Natural killer cell (primary cell): ENCODE data around the gene CNKSR3. TPM values are rescaled to one million over a fixed set of nuclear protein-coding genes. Genes with fewer than 3 reads are reported as not detected.

Experiments used
- ATAC-seq, 3 donors: fragments of 150-1000 bp in 2 of 3; fragments of 200-7000 bp in 1 of 3; cut with Tn5 transposase; 1 replicate in 1 of 3; 2 replicates in 2 of 3; pipeline ENCODE4 v1.10.0; 2021; ENCODE audit warnings: mild to moderate bottlenecking in 2 of 3, moderate library complexity in 2 of 3
- DNase-seq, 2 donors: peaks; one replicate each; pipeline versions ENCODE4 v3.0.0 to v3.0.0-alpha.2; 2013 to 2021; ENCODE audit warnings: mixed read lengths in 1 of 2
- H3K27ac ChIP-seq: one replicate; pipeline ENCODE4 v1.5.1; 2013; ENCODE audit warnings: mild to moderate bottlenecking, low read length
- H3K27me3 ChIP-seq: one replicate; pipeline ENCODE4 v1.6.1; 2013; ENCODE audit warnings: low read length; ENCODE audit not compliant: control insufficient read depth, insufficient read depth
- H3K36me3 ChIP-seq: one replicate; pipeline ENCODE4 v1.6.1; 2013; ENCODE audit warnings: low read length; ENCODE audit not compliant: control insufficient read depth, insufficient read depth
- H3K4me1 ChIP-seq: one replicate; pipeline ENCODE4 v1.6.1; 2013; ENCODE audit warnings: low read length; ENCODE audit not compliant: control insufficient read depth, insufficient read depth
- H3K4me3 ChIP-seq: one replicate; pipeline ENCODE4 v1.5.1; 2013; ENCODE audit warnings: low read length
- H3K9me3 ChIP-seq: one replicate; pipeline ENCODE4 v1.6.1; 2013; ENCODE audit warnings: low read length; ENCODE audit not compliant: control insufficient read depth, insufficient read depth
- H3K27ac Mint-ChIP-seq, 2 donors: one replicate each; pipeline ENCODE4 v1.8.0; 2022; ENCODE audit warnings: mild to moderate bottlenecking in 2 of 2, mixed read lengths in 2 of 2, moderate library complexity in 1 of 2
- H3K27me3 Mint-ChIP-seq, 2 donors: one replicate each; pipeline ENCODE4 v1.8.0; 2022; ENCODE audit warnings: low read depth in 2 of 2, mixed read lengths in 2 of 2
- H3K36me3 Mint-ChIP-seq: one replicate; pipeline ENCODE4 v1.8.0; 2022; ENCODE audit warnings: mixed read lengths
- H3K4me1 Mint-ChIP-seq, 2 donors: one replicate each; pipeline ENCODE4 v1.8.0; 2022; ENCODE audit warnings: mixed read lengths in 2 of 2
- H3K4me3 Mint-ChIP-seq: one replicate; pipeline ENCODE4 v1.8.0; 2022; ENCODE audit warnings: mild to moderate bottlenecking, moderate library complexity, mixed read lengths
- H3K9me3 Mint-ChIP-seq, 2 donors: one replicate each; pipeline ENCODE4 v1.8.0; 2022; ENCODE audit warnings: mixed read lengths in 2 of 2
- WGBS: methylation state at CpG from one replicate; pipeline ENCODE4 v1.1.7; 2013; ENCODE audit warnings: missing lambda C conversion rate; ENCODE audit not compliant: insufficient coverage; 5-methylcytosine and 5-hydroxymethylcytosine counted together
- intact Hi-C: fragments of 100-400 bp; cut with micrococcal nuclease; formaldehyde crosslinking; loops from one replicate; pipeline ENCODE4 v1.14.2; 2022
- total RNA-seq, 4 donors: library from RNA; stranded (reverse); fragments of 120-200 nt in 1 of 4; gene quantifications; one replicate each; pipeline versions ENCODE4 v1.2.3 to v1.2.4, GENCODE V29; 2013 to 2022
- TF ChIP-seq, protein P1 (sequence below): fragments of 200-600 bp; IDR thresholded peaks from one replicate; pipeline ENCODE4 v1.8.0; 2022; ENCODE audit warnings: antibody characterized with exemption

The CNKSR3 gene
- total RNA-seq, 3 donors from 2014 or later (not counting 1 experiment from before 2014, with no cell fraction given) = 0.18 TPM; not detected in 2

DNA sequence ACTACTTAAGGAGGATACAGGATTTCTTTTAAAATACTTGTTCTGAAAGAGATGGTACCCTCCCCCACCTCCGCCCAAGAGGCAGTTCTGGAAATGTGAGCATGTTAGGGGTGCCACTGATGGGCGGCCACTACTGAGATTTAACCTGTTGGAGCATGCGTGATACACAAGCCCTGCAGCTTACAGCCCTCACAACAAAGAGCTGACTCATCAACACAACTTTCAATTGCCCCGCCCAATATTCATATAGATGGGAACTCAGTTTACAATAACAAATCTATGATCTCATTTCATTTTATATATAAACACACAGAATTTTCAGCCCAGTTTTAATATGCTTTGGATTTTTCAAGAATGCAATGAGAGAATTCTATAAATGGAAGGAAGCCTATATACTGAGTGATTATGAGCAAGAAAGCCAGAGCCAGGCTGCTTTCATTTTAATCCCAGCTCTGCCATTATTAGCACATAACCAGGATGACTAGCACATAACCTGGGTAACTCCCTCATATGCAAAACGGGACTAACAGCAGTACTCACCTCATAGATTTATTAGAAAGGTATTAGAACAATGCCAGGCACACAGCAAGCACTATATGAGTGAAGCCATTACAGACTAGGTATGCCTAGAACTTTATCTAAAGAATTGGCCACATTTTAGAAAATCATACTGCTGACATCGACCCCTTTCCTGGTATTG lies 108.3 kb downstream of the CNKSR3 start:
- no peak overlapping the region for H3K27ac Mint-ChIP-seq
- Histone ChIP-seq H3K4me1 (no peaks in the 10 kb centered on the region), H3K27me3 (no peaks in the 10 kb centered on the region), H3K36me3 (no peaks in the 10 kb centered on the region), H3K9me3 (no peaks in the 10 kb centered on the region), H3K27ac (no peak overlapping the region), H3K4me3 (no peak overlapping the region)
- no peaks in the 10 kb centered on the region for H3K36me3 Mint-ChIP-seq
- no peak overlapping the region for H3K4me3 Mint-ChIP-seq
- H3K4me1 Mint-ChIP-seq = no peaks in the 10 kb centered on the region
- WGBS = 95% methylated on average over 6 of the region's 6 CpGs
- H3K9me3 Mint-ChIP-seq = no peaks in the 10 kb centered on the region
- DNase-seq = no peak
- no peak for ATAC-seq
- intact Hi-C loops = no loop called here
- TF ChIP-seq, protein P1, sequence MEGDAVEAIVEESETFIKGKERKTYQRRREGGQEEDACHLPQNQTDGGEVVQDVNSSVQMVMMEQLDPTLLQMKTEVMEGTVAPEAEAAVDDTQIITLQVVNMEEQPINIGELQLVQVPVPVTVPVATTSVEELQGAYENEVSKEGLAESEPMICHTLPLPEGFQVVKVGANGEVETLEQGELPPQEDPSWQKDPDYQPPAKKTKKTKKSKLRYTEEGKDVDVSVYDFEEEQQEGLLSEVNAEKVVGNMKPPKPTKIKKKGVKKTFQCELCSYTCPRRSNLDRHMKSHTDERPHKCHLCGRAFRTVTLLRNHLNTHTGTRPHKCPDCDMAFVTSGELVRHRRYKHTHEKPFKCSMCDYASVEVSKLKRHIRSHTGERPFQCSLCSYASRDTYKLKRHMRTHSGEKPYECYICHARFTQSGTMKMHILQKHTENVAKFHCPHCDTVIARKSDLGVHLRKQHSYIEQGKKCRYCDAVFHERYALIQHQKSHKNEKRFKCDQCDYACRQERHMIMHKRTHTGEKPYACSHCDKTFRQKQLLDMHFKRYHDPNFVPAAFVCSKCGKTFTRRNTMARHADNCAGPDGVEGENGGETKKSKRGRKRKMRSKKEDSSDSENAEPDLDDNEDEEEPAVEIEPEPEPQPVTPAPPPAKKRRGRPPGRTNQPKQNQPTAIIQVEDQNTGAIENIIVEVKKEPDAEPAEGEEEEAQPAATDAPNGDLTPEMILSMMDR = no peak
- peaks cover 0 to 6% of the 10 kb centered on the region in 2 donors for H3K27me3 Mint-ChIP-seq

DNA sequence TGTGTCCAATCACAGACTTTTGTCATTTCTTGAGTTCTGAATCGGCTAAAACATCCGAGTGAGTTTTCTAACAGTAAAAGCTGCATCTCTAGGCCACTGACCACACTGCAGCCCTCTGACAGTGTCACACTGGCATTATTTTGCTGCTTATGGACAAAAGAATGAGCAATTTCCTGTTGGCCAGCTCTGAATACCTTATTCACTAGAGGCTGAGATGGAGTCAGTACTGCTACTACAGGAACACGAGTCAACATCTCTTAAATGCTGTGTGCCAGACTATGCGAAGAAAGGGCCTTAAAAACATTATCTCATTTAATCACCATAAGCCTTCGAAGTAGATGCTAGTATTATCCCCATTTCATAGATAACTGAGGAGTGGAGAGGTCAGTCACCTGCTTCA lies 111.4 kb downstream of the CNKSR3 start:
- no peak overlapping the region for H3K4me3 Mint-ChIP-seq
- 92% methylated on average over 4 of the region's 5 CpGs for WGBS
- intact Hi-C loops = no loop called here
- Histone ChIP-seq H3K27me3 (no peaks in the 10 kb centered on the region), H3K36me3 (no peaks in the 10 kb centered on the region), H3K9me3 (no peaks in the 10 kb centered on the region), H3K27ac (no peak overlapping the region), H3K4me3 (no peak overlapping the region), H3K4me1 (no peaks in the 10 kb centered on the region)
- TF ChIP-seq, protein P1 = no peak
- H3K4me1 Mint-ChIP-seq = no peaks in the 10 kb centered on the region
- H3K36me3 Mint-ChIP-seq = no peaks in the 10 kb centered on the region
- H3K9me3 Mint-ChIP-seq = no peaks in the 10 kb centered on the region
- H3K27me3 Mint-ChIP-seq = peaks cover 0 to 5% of the 10 kb centered on the region in 2 donors
- DNase-seq (no peak), ATAC-seq (no peak)
- H3K27ac Mint-ChIP-seq = no peak overlapping the region

DNA sequence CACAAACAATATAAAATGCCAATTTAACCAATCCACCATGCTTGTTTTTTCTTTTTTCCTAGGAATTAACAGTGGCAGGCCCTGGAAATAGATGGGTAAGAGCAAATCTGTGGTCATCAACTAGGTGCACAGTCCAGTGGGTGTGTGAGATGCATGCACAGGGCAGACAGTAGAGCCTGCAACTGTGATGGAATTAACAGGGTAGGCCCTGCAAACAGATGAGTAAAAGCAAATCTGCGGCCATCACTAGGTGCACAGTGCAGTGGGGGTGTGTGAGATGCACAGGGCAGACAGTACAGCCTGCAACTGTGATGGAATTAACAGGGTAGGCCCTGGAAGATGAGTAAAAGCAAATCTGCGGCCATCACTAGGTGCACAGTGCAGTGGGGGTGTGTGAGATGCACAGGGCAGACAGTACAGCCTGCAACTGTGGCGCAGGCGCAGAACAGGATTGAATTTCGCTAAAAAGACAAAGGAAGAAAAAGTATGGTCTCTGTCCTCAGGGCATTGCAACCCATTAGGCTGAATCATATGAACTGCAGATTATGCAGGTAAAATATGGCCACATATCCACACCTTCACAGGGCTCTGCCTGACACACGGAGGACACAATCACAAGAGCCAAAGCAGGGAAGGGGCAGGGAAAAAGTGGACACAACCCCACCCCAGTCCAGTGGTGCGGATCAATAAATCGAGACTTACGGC lies 112.8 kb downstream of the CNKSR3 start:
- 90% methylated on average over 9 of the region's 9 CpGs for WGBS
- DNase-seq (no peak), ATAC-seq (no peak)
- Mint-ChIP-seq H3K9me3 (no peaks in the 10 kb centered on the region), H3K27me3 (peaks cover 0 to 5% of the 10 kb centered on the region in 2 donors), H3K4me3 (no peak overlapping the region), H3K27ac (no peak overlapping the region), H3K4me1 (no peaks in the 10 kb centered on the region), H3K36me3 (no peaks in the 10 kb centered on the region)
- H3K27me3 ChIP-seq = no peaks in the 10 kb centered on the region
- no peak overlapping the region for H3K4me3 ChIP-seq
- H3K27ac ChIP-seq = no peak overlapping the region
- TF ChIP-seq, protein P1 = no peak
- no peaks in the 10 kb centered on the region for H3K36me3 ChIP-seq
- H3K4me1 ChIP-seq = no peaks in the 10 kb centered on the region
- intact Hi-C loops = no loop called here
- no peaks in the 10 kb centered on the region for H3K9me3 ChIP-seq
